ENCODE data around the gene ICA1L.

The ICA1L gene

DNA sequence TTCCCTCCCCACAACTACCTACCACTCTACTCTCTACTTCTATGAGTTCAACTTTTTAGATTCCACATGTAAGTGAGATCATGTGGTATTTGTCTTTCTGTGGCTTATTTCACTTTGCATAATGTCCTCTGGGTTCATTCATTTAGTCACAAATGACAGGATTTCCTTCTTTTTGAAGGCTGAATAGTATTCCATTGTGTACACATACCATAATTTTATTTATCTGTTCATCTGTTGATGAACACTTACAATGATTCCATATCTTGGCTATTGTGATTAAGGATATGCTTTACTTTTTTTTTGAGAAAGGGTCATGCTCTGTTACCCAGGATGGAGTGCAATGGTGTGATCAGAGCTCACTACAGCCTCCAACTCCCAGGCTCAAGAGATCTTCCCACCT is 73.6 kb downstream of the ICA1L start:
- Histone ChIP-seq H4K8ac (ENCODE audit: low read depth, low read length) (no peak overlapping the region), H3K23ac (ENCODE audit: low read depth, low read length, poor library complexity) (no peak overlapping the region), H3K9me3 (replicated peaks in 1 of 2; ENCODE audit: control insufficient read depth in 2 of 2, insufficient read depth in 1 of 2, low read depth in 1 of 2, low read length in 2 of 2) (peaks cover 0 to 8% of the 10 kb centered on the region in 2 donors), H3K36me3 (replicated peaks in 1 of 2; ENCODE audit: control insufficient read depth in 2 of 2, insufficient read depth in 2 of 2, low read length in 2 of 2) (peaks cover 0 to 12% of the 10 kb centered on the region in 2 donors), H3K4ac (ENCODE audit: low read length) (no peak overlapping the region), H3K27ac (replicated peaks; ENCODE audit: low read length) (no peak overlapping the region), H3K4me3 (ENCODE audit: low read length in 2 of 2) (no peak overlapping the region), H2BK15ac (ENCODE audit: low read length) (no peak overlapping the region), H4K91ac (ENCODE audit: low read depth, low read length, poor library complexity) (no peak overlapping the region), H3K4me2 (ENCODE audit: insufficient read depth, low read length, poor library complexity, severe bottlenecking) (no peak overlapping the region), H3K18ac (ENCODE audit: low read length) (no peak overlapping the region), H2AFZ (ENCODE audit: low read length) (no peak overlapping the region), H2BK12ac (ENCODE audit: low read length) (no peak overlapping the region), H3K79me1 (ENCODE audit: low read depth, low read length) (no peaks in the 10 kb centered on the region), H2BK120ac (ENCODE audit: low read depth, low read length) (no peak overlapping the region), H3K9ac (ENCODE audit: low read depth, low read length, poor library complexity) (no peak overlapping the region), H3K27me3 (ENCODE audit: control insufficient read depth in 3 of 3, insufficient read depth in 3 of 3, low read depth in 1 of 3, low read length in 3 of 3) (no peaks in the 10 kb centered on the region), H3K14ac (ENCODE audit: low read length) (no peak overlapping the region), H2AK5ac (ENCODE audit: low read depth, low read length) (no peak overlapping the region), H3K4me1 (ENCODE audit: control insufficient read depth in 2 of 2, insufficient read depth in 1 of 2, low read depth in 1 of 2, low read length in 2 of 2) (no peaks in the 10 kb centered on the region), H2BK5ac (ENCODE audit: low read length) (no peak overlapping the region)
- no peak for DNase-seq (ENCODE audit: low spot score)

DNA sequence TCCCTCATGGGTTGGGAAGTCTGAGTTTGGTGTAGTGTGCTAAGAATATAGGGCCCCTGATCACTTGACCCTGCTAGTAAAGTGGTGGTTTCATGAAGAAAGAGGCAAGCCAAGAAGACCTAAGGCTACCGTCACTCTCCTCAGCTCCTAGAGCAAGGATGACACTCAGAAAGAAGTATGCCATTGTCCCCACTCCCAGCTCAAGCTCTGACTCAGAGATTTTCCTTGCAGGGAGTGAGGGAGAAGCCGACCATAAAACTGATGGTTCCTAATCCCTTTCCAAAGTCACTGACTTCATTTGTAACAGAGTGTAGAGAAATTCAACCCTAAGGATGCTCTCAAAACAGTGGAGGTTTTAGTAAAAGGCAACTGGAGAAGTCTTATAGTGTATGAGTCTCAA is 80.9 kb downstream of the ICA1L start:
- H3K79me1 ChIP-seq (ENCODE audit: low read depth, low read length): no peaks in the 10 kb centered on the region
- no peaks in the 10 kb centered on the region for H3K27me3 ChIP-seq (ENCODE audit: control insufficient read depth in 3 of 3, insufficient read depth in 3 of 3, low read depth in 1 of 3, low read length in 3 of 3)
- no peak overlapping the region for H4K8ac ChIP-seq (ENCODE audit: low read depth, low read length)
- no peak overlapping the region for H3K9ac ChIP-seq (ENCODE audit: low read depth, low read length, poor library complexity)
- H2BK120ac ChIP-seq (ENCODE audit: low read depth, low read length): no peak overlapping the region
- H3K36me3 ChIP-seq (replicated peaks in 1 of 2; ENCODE audit: control insufficient read depth in 2 of 2, insufficient read depth in 2 of 2, low read length in 2 of 2): peaks cover 0 to 36% of the 10 kb centered on the region in 2 donors
- WGBS, 2 donors (ENCODE audit: extremely low coverage in 2 of 2, insufficient read length in 2 of 2, insufficient replicate concordance in 1 of 2): no CpG with 5 or more reads among the region's 2 CpGs
- no peak overlapping the region for H3K4me3 ChIP-seq (ENCODE audit: low read length in 2 of 2)
- H3K18ac ChIP-seq (ENCODE audit: low read length): no peak overlapping the region
- H2BK12ac ChIP-seq (ENCODE audit: low read length): no peak overlapping the region
- H2BK5ac ChIP-seq (ENCODE audit: low read length): no peak overlapping the region
- H4K91ac ChIP-seq (ENCODE audit: low read depth, low read length, poor library complexity): no peak overlapping the region
- no peak for DNase-seq (ENCODE audit: low spot score)
- no peak overlapping the region for H3K14ac ChIP-seq (ENCODE audit: low read length)
- no peak overlapping the region for H3K4me2 ChIP-seq (ENCODE audit: insufficient read depth, low read length, poor library complexity, severe bottlenecking)
- H2BK15ac ChIP-seq (ENCODE audit: low read length): no peak overlapping the region
- no peaks in the 10 kb centered on the region for H3K9me3 ChIP-seq (replicated peaks in 1 of 2; ENCODE audit: control insufficient read depth in 2 of 2, insufficient read depth in 1 of 2, low read depth in 1 of 2, low read length in 2 of 2)
- H2AFZ ChIP-seq (ENCODE audit: low read length): no peak overlapping the region
- no peak overlapping the region for H3K23ac ChIP-seq (ENCODE audit: low read depth, low read length, poor library complexity)
- H2AK5ac ChIP-seq (ENCODE audit: low read depth, low read length): no peak overlapping the region
- H3K4me1 ChIP-seq (ENCODE audit: control insufficient read depth in 2 of 2, insufficient read depth in 1 of 2, low read depth in 1 of 2, low read length in 2 of 2): peaks cover 0 to 3% of the 10 kb centered on the region in 2 donors
- no peak overlapping the region for H3K4ac ChIP-seq (ENCODE audit: low read length)
- H3K27ac ChIP-seq (replicated peaks; ENCODE audit: low read length): no peak overlapping the region

DNA sequence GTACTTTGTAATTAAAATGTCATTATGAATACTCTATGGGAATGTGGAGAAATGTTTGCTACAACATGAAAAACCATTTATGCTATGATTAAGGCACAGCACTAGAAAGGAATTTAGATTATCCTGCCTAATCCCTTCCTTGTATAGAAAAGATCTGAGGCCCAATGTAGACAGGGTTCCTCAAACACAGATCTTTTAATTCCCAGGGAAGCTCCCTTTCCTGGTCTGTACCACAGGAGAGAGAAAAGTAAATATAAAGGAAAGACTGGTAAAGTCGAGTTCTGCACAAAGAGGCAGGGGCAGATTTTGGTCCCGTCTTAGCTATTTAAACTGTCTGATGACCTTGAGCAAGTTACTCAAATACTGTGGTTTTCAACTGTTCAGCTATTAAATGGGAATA is 84.7 kb downstream of the ICA1L start:
- no peaks in the 10 kb centered on the region for H3K79me1 ChIP-seq (ENCODE audit: low read depth, low read length)
- no peaks in the 10 kb centered on the region for H3K27me3 ChIP-seq (ENCODE audit: control insufficient read depth in 3 of 3, insufficient read depth in 3 of 3, low read depth in 1 of 3, low read length in 3 of 3)
- H3K4me2 ChIP-seq (ENCODE audit: insufficient read depth, low read length, poor library complexity, severe bottlenecking): no peak overlapping the region
- no peak overlapping the region for H3K27ac ChIP-seq (replicated peaks; ENCODE audit: low read length)
- no peak overlapping the region for H3K23ac ChIP-seq (ENCODE audit: low read depth, low read length, poor library complexity)
- WGBS, 2 donors (ENCODE audit: extremely low coverage in 2 of 2, insufficient read length in 2 of 2, insufficient replicate concordance in 1 of 2): no CpG with 5 or more reads among the region's 2 CpGs
- H3K14ac ChIP-seq (ENCODE audit: low read length): no peak overlapping the region
- no peak overlapping the region for H4K8ac ChIP-seq (ENCODE audit: low read depth, low read length)
- H2BK12ac ChIP-seq (ENCODE audit: low read length): no peak overlapping the region
- DNase-seq (ENCODE audit: low spot score): no peak
- H3K9me3 ChIP-seq (replicated peaks in 1 of 2; ENCODE audit: control insufficient read depth in 2 of 2, insufficient read depth in 1 of 2, low read depth in 1 of 2, low read length in 2 of 2): no peaks in the 10 kb centered on the region
- H3K4ac ChIP-seq (ENCODE audit: low read length): no peak overlapping the region
- no peak overlapping the region for H3K9ac ChIP-seq (ENCODE audit: low read depth, low read length, poor library complexity)
- no peak overlapping the region for H2BK5ac ChIP-seq (ENCODE audit: low read length)
- H3K4me1 ChIP-seq (ENCODE audit: control insufficient read depth in 2 of 2, insufficient read depth in 1 of 2, low read depth in 1 of 2, low read length in 2 of 2): peaks cover 0 to 3% of the 10 kb centered on the region in 2 donors
- H2AFZ ChIP-seq (ENCODE audit: low read length): no peak overlapping the region
- H3K36me3 ChIP-seq (replicated peaks in 1 of 2; ENCODE audit: control insufficient read depth in 2 of 2, insufficient read depth in 2 of 2, low read length in 2 of 2): peaks cover 0 to 70% of the 10 kb centered on the region in 2 donors
- no peak overlapping the region for H3K18ac ChIP-seq (ENCODE audit: low read length)
- no peak overlapping the region for H2AK5ac ChIP-seq (ENCODE audit: low read depth, low read length)
- H2BK120ac ChIP-seq (ENCODE audit: low read depth, low read length): no peak overlapping the region
- H2BK15ac ChIP-seq (ENCODE audit: low read length): no peak overlapping the region
- H4K91ac ChIP-seq (ENCODE audit: low read depth, low read length, poor library complexity): no peak overlapping the region
- H3K4me3 ChIP-seq (ENCODE audit: low read length in 2 of 2): no peak overlapping the region

DNA sequence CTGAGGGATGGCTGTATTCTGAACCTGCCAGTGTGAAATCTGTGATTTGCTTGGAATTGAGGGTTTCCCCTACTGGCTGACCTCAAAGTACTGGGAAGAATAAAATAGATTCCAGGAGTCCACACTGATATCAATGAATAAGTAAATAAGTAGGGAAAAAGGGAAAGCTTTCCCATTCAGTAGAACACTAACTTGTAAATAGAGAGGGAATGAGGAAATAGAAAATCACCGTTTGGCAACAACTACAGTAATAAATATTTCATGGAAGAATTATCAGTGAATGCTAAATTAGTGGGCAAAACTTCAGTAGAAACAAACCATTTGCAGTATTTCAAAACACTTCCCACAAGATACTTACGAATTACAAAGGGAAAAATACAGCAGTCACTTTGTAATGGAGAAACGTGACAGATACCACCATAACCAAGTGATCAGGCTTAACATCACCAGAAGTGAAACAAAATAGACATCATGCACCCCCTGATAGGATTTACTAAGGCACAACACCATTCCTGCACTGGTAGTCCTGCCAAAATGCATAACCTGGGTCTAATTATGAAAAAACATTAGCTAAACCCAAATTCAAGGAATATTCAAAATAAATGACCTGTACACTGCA is 88.5 kb downstream of the ICA1L start:
- Histone ChIP-seq H4K8ac (ENCODE audit: low read depth, low read length) (no peak overlapping the region), H3K9me3 (replicated peaks in 1 of 2; ENCODE audit: control insufficient read depth in 2 of 2, insufficient read depth in 1 of 2, low read depth in 1 of 2, low read length in 2 of 2) (no peaks in the 10 kb centered on the region), H2BK15ac (ENCODE audit: low read length) (no peak overlapping the region), H3K27ac (replicated peaks; ENCODE audit: low read length) (no peak overlapping the region), H3K23ac (ENCODE audit: low read depth, low read length, poor library complexity) (no peak overlapping the region), H3K4me3 (ENCODE audit: low read length in 2 of 2) (no peak overlapping the region), H3K79me1 (ENCODE audit: low read depth, low read length) (no peaks in the 10 kb centered on the region), H3K4me1 (ENCODE audit: control insufficient read depth in 2 of 2, insufficient read depth in 1 of 2, low read depth in 1 of 2, low read length in 2 of 2) (peaks cover 0 to 2% of the 10 kb centered on the region in 2 donors), H2BK12ac (ENCODE audit: low read length) (no peak overlapping the region), H2AK5ac (ENCODE audit: low read depth, low read length) (no peak overlapping the region), H3K9ac (ENCODE audit: low read depth, low read length, poor library complexity) (no peak overlapping the region), H3K36me3 (replicated peaks in 1 of 2; ENCODE audit: control insufficient read depth in 2 of 2, insufficient read depth in 2 of 2, low read length in 2 of 2) (peaks cover 2 to 89% of the 10 kb centered on the region in 2 donors), H4K91ac (ENCODE audit: low read depth, low read length, poor library complexity) (no peak overlapping the region), H3K4ac (ENCODE audit: low read length) (no peak overlapping the region), H2BK120ac (ENCODE audit: low read depth, low read length) (no peak overlapping the region), H3K18ac (ENCODE audit: low read length) (no peak overlapping the region), H3K27me3 (ENCODE audit: control insufficient read depth in 3 of 3, insufficient read depth in 3 of 3, low read depth in 1 of 3, low read length in 3 of 3) (no peaks in the 10 kb centered on the region), H2BK5ac (ENCODE audit: low read length) (no peak overlapping the region), H3K14ac (ENCODE audit: low read length) (no peak overlapping the region), H2AFZ (ENCODE audit: low read length) (no peak overlapping the region), H3K4me2 (ENCODE audit: insufficient read depth, low read length, poor library complexity, severe bottlenecking) (no peak overlapping the region)
- DNase-seq (ENCODE audit: low spot score): no peak
- no CpG with 5 or more reads among the region's 3 CpGs for WGBS, 2 donors (ENCODE audit: extremely low coverage in 2 of 2, insufficient read length in 2 of 2, insufficient replicate concordance in 1 of 2)
